Hematopoietic multipotent progenitor cell (in vitro differentiated cells): ENCODE measurements around the gene AARSD1. TPM values are rescaled to one million over a fixed set of nuclear protein-coding genes. Genes with fewer than 3 reads are reported as not detected.
"Not testable (repeated sequence)": the region's sequence is repeated elsewhere in the genome, so short reads cannot be mapped to it uniquely, and the experiment has no call there.

ENCODE experiments used
- DNase-seq, 3 donors: peaks; one replicate each; pipeline ENCODE4 v3.0.0-alpha.2; 2011 to 2015; ENCODE audit warnings: low read depth in 2 of 3, low spot score in 2 of 3
- small RNA-seq: library from RNA; depleted of rRNA; stranded (forward); fragments of <200 nt; gene quantifications from one replicate; pipeline ENCODE3, GENCODE V24; 2012
- total RNA-seq: library from RNA; depleted of rRNA; stranded (reverse); fragments of >200 nt; gene quantifications from one replicate; pipeline ENCODE4 v1.2.3, GENCODE V29; 2012

Gene AARSD1
- total RNA-seq, 1 donor = 15.9 TPM

- peak in 2 of 3 donors; percentile 22 to 74 for DNase-seq
Observed at GRCh38 chr17:42920922-42921321, 43.3 kb downstream of the AARSD1 start.

- DNase-seq = no peak
Observed at GRCh38 chr17:42920106-42920900, 44.0 kb downstream of the AARSD1 start.

- DNase-seq = not testable (repeated sequence)
Observed at GRCh38 chr17:42919522-42920077, 44.7 kb downstream of the AARSD1 start.

GRCh38 chr17:42918902-42919521 is 45.2 kb downstream of the AARSD1 start:
- DNase-seq = no peak

GRCh38 chr17:42917236-42917603 is 47.0 kb downstream of the AARSD1 start:
- no peak for DNase-seq

- not testable (repeated sequence) for DNase-seq
Observed at GRCh38 chr17:42916388-42917235, 47.6 kb downstream of the AARSD1 start.

GRCh38 chr17:42915288-42915687 is 49.0 kb downstream of the AARSD1 start:
- not testable (repeated sequence) for DNase-seq

- DNase-seq = no peak
Observed at GRCh38 chr17:42913981-42914617, 50.2 kb downstream of the AARSD1 start.

GRCh38 chr17:42913522-42913921 is 50.7 kb downstream of the AARSD1 start:
- no peak for DNase-seq

- no peak for DNase-seq
Observed at GRCh38 chr17:42908872-42909700, 55.2 kb downstream of the AARSD1 start.

GRCh38 chr17:42906772-42907446 is 57.3 kb downstream of the AARSD1 start:
- DNase-seq = no peak

GRCh38 chr17:42904110-42904469 is 60.2 kb downstream of the AARSD1 start:
- DNase-seq = no peak

GRCh38 chr17:42901535-42902229 is 62.6 kb downstream of the AARSD1 start:
- DNase-seq = no peak

Small RNA genes within 50 kb of the gene (small RNA-seq; reads per million reads assigned to genes)
- 1.0 reads per million, percentile 34 among the genes with 10 or more reads in this experiment for gene AARSD1
- not detected for gene RF00561

Other genes starting within 250 kb of the AARSD1 start
- 35.8 TPM for gene EZH1, start 219.4 kb downstream of the AARSD1 start, total RNA-seq
- 0.27 TPM for gene RAMP2, start 203.2 kb downstream of the AARSD1 start, total RNA-seq
- gene VPS25, start 191.0 kb downstream of the AARSD1 start, total RNA-seq = 45.5 TPM
- gene WNK4, start 183.8 kb downstream of the AARSD1 start, total RNA-seq = under 0.01 TPM
- gene COA3, start 165.8 kb downstream of the AARSD1 start, total RNA-seq = 56.6 TPM
- gene CNTD1, start 165.6 kb downstream of the AARSD1 start, total RNA-seq = under 0.01 TPM
- 67.9 TPM for gene BECN1, start 140.2 kb downstream of the AARSD1 start, total RNA-seq
- 39.0 TPM for gene PSME3, start 131.1 kb downstream of the AARSD1 start, total RNA-seq
- 1.3 TPM for gene AOC2, start 119.9 kb downstream of the AARSD1 start, total RNA-seq
- gene AOC3, start 113.3 kb downstream of the AARSD1 start, total RNA-seq = 0.27 TPM
- gene G6PC1, start 63.7 kb downstream of the AARSD1 start, total RNA-seq = not detected
- gene PTGES3L, start 15.6 kb upstream of the AARSD1 start, total RNA-seq = 3.0 TPM
- 12.7 TPM for gene RUNDC1, start 16.1 kb upstream of the AARSD1 start, total RNA-seq
- 2,332 TPM for gene RPL27, start 34.0 kb upstream of the AARSD1 start, total RNA-seq
- 47.9 TPM for gene IFI35, start 42.3 kb upstream of the AARSD1 start, total RNA-seq
- 116 TPM for gene VAT1, start 57.9 kb upstream of the AARSD1 start, total RNA-seq
- gene RND2, start 60.8 kb upstream of the AARSD1 start, total RNA-seq = 0.27 TPM
- 14.3 TPM for gene BRCA1, start 160.9 kb upstream of the AARSD1 start, total RNA-seq
- gene NBR1, start 206.8 kb upstream of the AARSD1 start, total RNA-seq = 27.2 TPM
- 25.0 TPM for gene TMEM106A, start 247.4 kb upstream of the AARSD1 start, total RNA-seq